ENCODE results near the gene SC5D. TPM values are rescaled to one million over a fixed set of nuclear protein-coding genes. Genes with fewer than 3 reads are reported as not detected.

Gene SC5D
- total and polyA plus RNA-seq, 2 of the 4 experiments (the other 2 are of a cell fraction) = 21.3 to 21.7 TPM

DNA sequence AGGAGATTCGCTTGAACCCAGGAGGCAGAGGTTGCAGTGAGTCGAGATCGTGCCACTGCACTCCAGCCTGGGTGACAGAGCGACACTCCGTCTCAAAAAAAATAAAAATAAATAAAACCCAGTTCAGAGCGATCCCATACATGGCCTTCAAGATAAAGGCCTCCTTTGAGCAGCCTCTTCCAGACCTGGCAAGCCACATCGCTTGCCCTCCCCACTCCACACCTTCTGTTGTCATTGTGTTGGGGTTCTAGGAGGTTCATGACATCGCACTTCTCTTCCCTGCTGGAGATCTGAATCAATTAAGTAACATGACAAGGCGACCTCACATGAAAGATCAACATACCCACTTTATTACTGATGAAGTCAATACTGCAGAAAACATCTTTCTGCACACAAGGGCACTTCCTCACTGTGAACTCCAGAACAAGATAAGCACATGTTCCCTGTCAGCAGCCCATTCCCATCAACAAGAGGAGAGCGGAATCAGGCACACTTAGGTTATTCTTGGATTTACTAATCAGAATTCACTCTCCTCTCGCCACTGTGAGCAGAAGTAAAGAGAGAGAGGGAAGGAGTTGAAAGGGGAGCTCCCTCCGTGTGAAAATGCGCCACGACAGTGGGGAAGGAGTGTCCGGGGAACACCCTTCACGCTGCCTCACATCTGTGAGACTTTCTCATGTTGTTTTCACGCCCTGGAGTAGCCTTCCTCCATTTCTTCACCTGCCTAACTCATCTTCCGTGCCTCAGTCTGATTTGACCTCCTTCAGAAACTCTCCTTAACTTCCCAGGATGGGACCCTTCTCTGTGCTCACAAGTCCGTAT lies 38.3 kb downstream of the SC5D start:
- TF ChIP-seq ELK1 (IDR thresholded peaks at IDR 0.05; ENCODE audit: borderline replicate concordance, low read depth, low read length) (no peak), CHD1 (IDR thresholded peaks at IDR 0.05; ENCODE audit: low read depth, low read length) (no peak), RCOR1 (IDR thresholded peaks at IDR 0.05; ENCODE audit: insufficient replicate concordance, low read length) (no peak), CEBPB (IDR thresholded peaks at IDR 0.05; ENCODE audit: low read depth, low read length) (no peak), NFE2L2 (IDR thresholded peaks at IDR 0.05; ENCODE audit: low read depth, low read length) (no peak), MAFK (IDR thresholded peaks at IDR 0.05; ENCODE audit: low read depth, low read length) (no peak), RFX5 (IDR thresholded peaks at IDR 0.05; ENCODE audit: low read depth, low read length) (no peak), MAZ (IDR thresholded peaks at IDR 0.05; ENCODE audit: borderline replicate concordance, low read depth, low read length) (no peak), MXI1 (IDR thresholded peaks at IDR 0.05; ENCODE audit: borderline replicate concordance, low read depth, low read length) (no peak), BHLHE40 (IDR thresholded peaks at IDR 0.05; ENCODE audit: low read depth, low read length) (no peak), POLR2A (IDR thresholded peaks at IDR 0.05; ENCODE audit: low read depth, low read length) (no peak)
- TF ChIP-seq, protein P1, sequence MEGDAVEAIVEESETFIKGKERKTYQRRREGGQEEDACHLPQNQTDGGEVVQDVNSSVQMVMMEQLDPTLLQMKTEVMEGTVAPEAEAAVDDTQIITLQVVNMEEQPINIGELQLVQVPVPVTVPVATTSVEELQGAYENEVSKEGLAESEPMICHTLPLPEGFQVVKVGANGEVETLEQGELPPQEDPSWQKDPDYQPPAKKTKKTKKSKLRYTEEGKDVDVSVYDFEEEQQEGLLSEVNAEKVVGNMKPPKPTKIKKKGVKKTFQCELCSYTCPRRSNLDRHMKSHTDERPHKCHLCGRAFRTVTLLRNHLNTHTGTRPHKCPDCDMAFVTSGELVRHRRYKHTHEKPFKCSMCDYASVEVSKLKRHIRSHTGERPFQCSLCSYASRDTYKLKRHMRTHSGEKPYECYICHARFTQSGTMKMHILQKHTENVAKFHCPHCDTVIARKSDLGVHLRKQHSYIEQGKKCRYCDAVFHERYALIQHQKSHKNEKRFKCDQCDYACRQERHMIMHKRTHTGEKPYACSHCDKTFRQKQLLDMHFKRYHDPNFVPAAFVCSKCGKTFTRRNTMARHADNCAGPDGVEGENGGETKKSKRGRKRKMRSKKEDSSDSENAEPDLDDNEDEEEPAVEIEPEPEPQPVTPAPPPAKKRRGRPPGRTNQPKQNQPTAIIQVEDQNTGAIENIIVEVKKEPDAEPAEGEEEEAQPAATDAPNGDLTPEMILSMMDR (conservative IDR thresholded peaks at IDR 0.05; ENCODE audit: low read depth, low read length) = no peak
- TF ChIP-seq, protein P2, sequence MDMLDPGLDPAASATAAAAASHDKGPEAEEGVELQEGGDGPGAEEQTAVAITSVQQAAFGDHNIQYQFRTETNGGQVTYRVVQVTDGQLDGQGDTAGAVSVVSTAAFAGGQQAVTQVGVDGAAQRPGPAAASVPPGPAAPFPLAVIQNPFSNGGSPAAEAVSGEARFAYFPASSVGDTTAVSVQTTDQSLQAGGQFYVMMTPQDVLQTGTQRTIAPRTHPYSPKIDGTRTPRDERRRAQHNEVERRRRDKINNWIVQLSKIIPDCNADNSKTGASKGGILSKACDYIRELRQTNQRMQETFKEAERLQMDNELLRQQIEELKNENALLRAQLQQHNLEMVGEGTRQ (IDR thresholded peaks at IDR 0.05; ENCODE audit: low read depth, low read length) = no peak
- H3K9ac ChIP-seq (ENCODE audit: low read depth, low read length) = no peak overlapping the region
- no peaks in the 10 kb centered on the region for H3K4me1 ChIP-seq (ENCODE audit: control insufficient read depth, insufficient read depth, low read length)
- H2AFZ ChIP-seq (replicated peaks; ENCODE audit: low read length, poor library complexity) = no peak overlapping the region
- no peak overlapping the region for H4K8ac ChIP-seq (ENCODE audit: low read depth in 2 of 2, low read length in 2 of 2)
- intact Hi-C loops (cut with micrococcal nuclease) (no loop called here), dilution Hi-C loops (cut with HindIII; ENCODE audit: low sequenced_read_pairs, unreplicated experiment) (no loop called here), in situ Hi-C loops (cut with MboI; ENCODE audit: low sequenced_read_pairs) (no loop called here)
- H3K79me1 ChIP-seq (ENCODE audit: low read depth in 1 of 2, low read length in 2 of 2) = no peaks in the 10 kb centered on the region
- no peak overlapping the region for H2BK15ac ChIP-seq (ENCODE audit: low read depth, low read length)
- ATAC-seq (ENCODE audit: low read depth) = no peak
- peaks cover 38% of the 10 kb centered on the region for H3K27me3 ChIP-seq (ENCODE audit: control insufficient read depth, insufficient read depth, low read length)
- H3K9me3 ChIP-seq (ENCODE audit: control insufficient read depth, insufficient read depth, low read length) = no peaks in the 10 kb centered on the region
- no peak overlapping the region for H3K4ac ChIP-seq (ENCODE audit: low read depth, low read length)
- no peak overlapping the region for H3K4me3 ChIP-seq (ENCODE audit: insufficient read depth, low read depth, low read length)
- H2BK120ac ChIP-seq (ENCODE audit: low read depth, low read length) = no peak overlapping the region
- BruUV-seq (replicated peaks) = no TSS peak
- no peak overlapping the region for H2AK9ac ChIP-seq (replicated peaks; ENCODE audit: low read depth, low read length, poor library complexity)
- 65% methylated on average over 4 of the region's 19 CpGs; no CpG with 5 or more reads in 1 of the 2 experiments for WGBS, 2 experiments (ENCODE audit: extremely low coverage in 2 of 2, insufficient read length in 1 of 2)
- no peak for DNase-seq
- no peak overlapping the region for H3K56ac ChIP-seq (ENCODE audit: extremely low read depth, insufficient read depth, low read length)
- CTCF ChIA-PET = no interaction called here
- no peaks in the 10 kb centered on the region for H3K36me3 ChIP-seq (ENCODE audit: control insufficient read depth, insufficient read depth, low read length)
- H3K9me1 ChIP-seq (ENCODE audit: insufficient read depth, low read length) = no peaks in the 10 kb centered on the region
- H3K23ac ChIP-seq (ENCODE audit: low read depth, low read length) = no peak overlapping the region
- H4K20me1 ChIP-seq (ENCODE audit: insufficient read depth, low read length) = no peaks in the 10 kb centered on the region
- no peak overlapping the region for H2BK5ac ChIP-seq (ENCODE audit: low read depth, low read length, poor library complexity, severe bottlenecking)
- no peak overlapping the region for H3K4me2 ChIP-seq (ENCODE audit: low read depth, low read length)
- H2AK5ac ChIP-seq (ENCODE audit: low read depth, low read length) = no peak overlapping the region
- no peak overlapping the region for H3K14ac ChIP-seq (replicated peaks; ENCODE audit: low read depth, low read length)
- no peak overlapping the region for H4K5ac ChIP-seq (ENCODE audit: low read depth, low read length)
- POLR2A ChIA-PET (ENCODE audit: unreplicated experiment) = no interaction called here
- H3K27ac ChIP-seq (ENCODE audit: insufficient read depth, low read length) = no peak overlapping the region
- H3K18ac ChIP-seq (ENCODE audit: low read depth, low read length) = no peak overlapping the region
- no peak overlapping the region for H4K91ac ChIP-seq (ENCODE audit: insufficient read depth, low read depth, low read length)
- H2BK20ac ChIP-seq (ENCODE audit: low read depth, low read length) = no peak overlapping the region
